SK-N-SH (cell line): ENCODE results near the gene OOSP2. TPM values are rescaled to one million over a fixed set of nuclear protein-coding genes. Genes with fewer than 3 reads are reported as not detected.

Source experiments
- CTCF ChIA-PET: fragments of 300-600, 350-600 bp; formaldehyde crosslinking; extraction: SDS; loops from one replicate; lab custom pipeline; 2021; lab: Yijun Ruan, JAX
- POLR2A ChIA-PET: fragments of 350-600 bp; sonication (Branson Sonifier 250); formaldehyde crosslinking; extraction: SDS; loops from one replicate; lab custom pipeline; 2020; ENCODE audit warnings: antibody characterized with exemption, inconsistent platforms; lab: Yijun Ruan, JAX
- DNase-seq: peaks from one replicate; pipeline ENCODE4 v3.0.0; 2012
- H2AFZ ChIP-seq: fragments of 200-600 bp; sonication (generic); 2 replicates; pipeline ENCODE4 v1.8.1; 2016; ENCODE audit warnings: antibody characterized with exemption, mild to moderate bottlenecking, low read depth
- H3F3A ChIP-seq: fragments of 200-600 bp; sonication (generic); replicated peaks from 2 replicates; pipeline ENCODE3; 2016; ENCODE audit warnings: antibody characterized with exemption, mild to moderate bottlenecking; ENCODE audit not compliant: insufficient read depth
- H3K27ac ChIP-seq, 2 experiments: fragments of 200-500 bp in 1 of 2; fragments of 200-600 bp in 1 of 2; sonication (Bioruptor generic) in 1 of 2; sonication (generic), shearing (Covaris generic) in 1 of 2; 2 replicates each; pipeline versions ENCODE4 v1.5.1 to v1.6.1; 2014 to 2016; ENCODE audit warnings: low read depth in 2 of 2, inconsistent platforms in 1 of 2, low read length in 1 of 2, mild to moderate bottlenecking in 1 of 2, mixed read lengths in 1 of 2
- H3K27me3 ChIP-seq: fragments of 200-600 bp; sonication (generic), shearing (Covaris generic); 2 replicates; pipeline ENCODE4 v1.6.1; 2016; ENCODE audit warnings: mixed run types; ENCODE audit not compliant: insufficient read depth
- H3K36me3 ChIP-seq, 2 experiments: fragments of 200-500 bp in 1 of 2; fragments of 200-600 bp in 1 of 2; sonication (Bioruptor generic) in 1 of 2; sonication (generic) in 1 of 2; replicated peaks in 1 of 2; 2 replicates each; pipeline versions ENCODE3 to v1.5.1; 2014 to 2016; ENCODE audit warnings: low read length in 1 of 2, mild to moderate bottlenecking in 1 of 2; ENCODE audit not compliant: insufficient read depth in 2 of 2, control insufficient read depth in 1 of 2
- H3K4me1 ChIP-seq, 2 experiments: fragments of 200-500 bp in 1 of 2; fragments of 200-600 bp in 1 of 2; sonication (Bioruptor generic) in 1 of 2; sonication (generic), shearing (Covaris generic) in 1 of 2; 2 replicates each; pipeline versions ENCODE4 v1.5.1 to v1.6.1; 2014 to 2016; ENCODE audit warnings: low read depth in 1 of 2, low read length in 1 of 2, mixed run types in 1 of 2; ENCODE audit not compliant: insufficient read depth in 2 of 2, control insufficient read depth in 1 of 2
- H3K4me2 ChIP-seq: fragments of 200-600 bp; sonication (generic), shearing (Covaris generic); 2 replicates; pipeline ENCODE4 v1.6.1; 2017; ENCODE audit warnings: mixed run types
- H3K4me3 ChIP-seq, 2 experiments: fragments of 200-500 bp in 1 of 2; fragments of 200-600 bp in 1 of 2; sonication (Bioruptor generic) in 1 of 2; sonication (generic), shearing (Covaris generic) in 1 of 2; 2 replicates each; pipeline versions ENCODE4 v1.5.1 to v1.8.1; 2014 to 2016; ENCODE audit warnings: low read depth in 2 of 2, inconsistent platforms in 1 of 2, low read length in 1 of 2, mild to moderate bottlenecking in 1 of 2, mixed read lengths in 1 of 2, moderate library complexity in 1 of 2
- H3K79me2 ChIP-seq: fragments of 200-600 bp; sonication (generic); 2 replicates; pipeline ENCODE4 v1.8.1; 2017; ENCODE audit warnings: mild to moderate bottlenecking; ENCODE audit not compliant: insufficient read depth
- H3K9ac ChIP-seq: fragments of 200-600 bp; sonication (generic); 2 replicates; pipeline ENCODE4 v1.6.1; 2017; ENCODE audit warnings: mixed run types
- H3K9me2 ChIP-seq: fragments of 200-600 bp; sonication (generic); 2 replicates; pipeline ENCODE4 v1.6.1; 2017; ENCODE audit warnings: mixed run types
- H3K9me3 ChIP-seq: fragments of 200-600 bp; sonication (generic); 2 replicates; pipeline ENCODE4 v1.6.1; 2017; ENCODE audit warnings: mixed run types, mild to moderate bottlenecking, moderate library complexity
- H4K20me1 ChIP-seq: fragments of 200-600 bp; sonication (generic); 2 replicates; pipeline ENCODE4 v1.6.1; 2017; ENCODE audit warnings: mild to moderate bottlenecking, mixed run types; ENCODE audit not compliant: insufficient read depth
- CHD2 ChIP-seq: fragments of 150-350 bp; IDR thresholded peaks from 2 replicates; pipeline ENCODE4 v1.6.1; 2018; ENCODE audit warnings: low read length; ENCODE audit not compliant: partially characterized antibody
- ELF1 ChIP-seq: IDR thresholded peaks from 2 replicates; pipeline ENCODE4 v1.4.0; 2012
- FOSL2 ChIP-seq: IDR thresholded peaks from 2 replicates; pipeline ENCODE4 v1.4.0; 2012; ENCODE audit warnings: low read depth, mild to moderate bottlenecking, moderate library complexity, borderline replicate concordance
- FOXM1 ChIP-seq: IDR thresholded peaks from 2 replicates; pipeline ENCODE4 v1.4.0; 2012; ENCODE audit warnings: low read depth, mild to moderate bottlenecking
- JUND ChIP-seq: IDR thresholded peaks from 2 replicates; pipeline ENCODE4 v1.4.0; 2012
- MEF2A ChIP-seq: IDR thresholded peaks from 2 replicates; pipeline ENCODE4 v1.4.0; 2012; ENCODE audit warnings: low read depth, borderline replicate concordance
- RAD21 ChIP-seq: IDR thresholded peaks from 2 replicates; pipeline ENCODE4 v1.6.1; 2012; ENCODE audit warnings: mild to moderate bottlenecking, low read length
- RCOR1 ChIP-seq: fragments of 150-350 bp; IDR thresholded peaks from 2 replicates; pipeline ENCODE4 v1.6.1; 2017; ENCODE audit warnings: antibody characterized with exemption, low read length
- REST ChIP-seq: IDR thresholded peaks from 2 replicates; pipeline ENCODE4 v1.6.1; 2012; ENCODE audit warnings: mild to moderate bottlenecking, low read depth, low read length, moderate library complexity
- SIN3A ChIP-seq: IDR thresholded peaks from 2 replicates; pipeline ENCODE4 v1.6.1; 2012; ENCODE audit warnings: low read depth, mild to moderate bottlenecking, low read length, moderate library complexity, borderline replicate concordance
- SMC3 ChIP-seq: IDR thresholded peaks from 2 replicates; pipeline ENCODE4 v1.6.1; 2012; ENCODE audit warnings: low read depth, low read length, improper control_type of control experiment
- TAF1 ChIP-seq: IDR thresholded peaks from 2 replicates; pipeline ENCODE4 v1.6.1; 2012; ENCODE audit warnings: low read depth, mild to moderate bottlenecking, low read length, moderate library complexity, borderline replicate concordance
- USF1 ChIP-seq: IDR thresholded peaks from 2 replicates; pipeline ENCODE4 v1.4.0; 2012; ENCODE audit warnings: low read depth, borderline replicate concordance
- WGBS: methylation state at CpG from one replicate; pipeline ENCODE4 v1.1.6; 2017; ENCODE audit warnings: low lambda C conversion rate; 5-methylcytosine and 5-hydroxymethylcytosine counted together
- polyA plus RNA-seq, 3 experiments: library from polyadenylated mRNA; depleted of rRNA; stranded (reverse); fragments of >200 nt; gene quantifications; 2 replicates each; pipeline ENCODE4 v1.2.3, GENCODE V29; 2012
- TF ChIP-seq, protein P1 (sequence below): IDR thresholded peaks from 2 replicates; pipeline ENCODE4 v1.4.0; 2012; ENCODE audit warnings: low read depth
- TF ChIP-seq, protein P2 (sequence below): fragments of 150-350 bp; IDR thresholded peaks from 2 replicates; pipeline ENCODE4 v1.6.1; 2017; ENCODE audit warnings: antibody characterized with exemption, low read length, low read depth, borderline replicate concordance
- TF ChIP-seq, protein P3 (sequence below): fragments of 200-600 bp; sonication (generic); IDR thresholded peaks from 2 replicates; pipeline ENCODE4 v1.6.1; 2017; ENCODE audit warnings: antibody characterized with exemption, mild to moderate bottlenecking, moderate library complexity

Gene OOSP2
- polyA plus RNA-seq, 1 of the 3 experiments (the other 2 are of a cell fraction) = not detected

GRCh38 chr11:60080535-60080934 lies 40.3 kb downstream of the OOSP2 start:
- H3K79me2 ChIP-seq = no peaks in the 10 kb centered on the region
- no peak overlapping the region for H3K4me2 ChIP-seq
- no peaks in the 10 kb centered on the region for H3K36me3 ChIP-seq
- 4% methylated on average over 3 of the region's 3 CpGs for WGBS
- no peak overlapping the region for H2AFZ ChIP-seq
- DNase-seq = no peak
- ChIA-PET CTCF (no interaction called here), POLR2A (no interaction called here)
- H4K20me1 ChIP-seq = no peaks in the 10 kb centered on the region; the same call in 1 of the 2 replicates
- no peak overlapping the region for H3K9ac ChIP-seq
- H3K4me1 ChIP-seq = no peaks in the 10 kb centered on the region
- H3K9me3 ChIP-seq = no peaks in the 10 kb centered on the region
- H3K9me2 ChIP-seq = no peaks in the 10 kb centered on the region
- no peak overlapping the region for H3K4me3 ChIP-seq
- H3K27me3 ChIP-seq = no peaks in the 10 kb centered on the region
- no peak overlapping the region for H3K27ac ChIP-seq
- no peak for TF ChIP-seq FOXM1
- no peak for TF ChIP-seq FOSL2
- no peak for TF ChIP-seq JUND
- TF ChIP-seq, protein P1, sequence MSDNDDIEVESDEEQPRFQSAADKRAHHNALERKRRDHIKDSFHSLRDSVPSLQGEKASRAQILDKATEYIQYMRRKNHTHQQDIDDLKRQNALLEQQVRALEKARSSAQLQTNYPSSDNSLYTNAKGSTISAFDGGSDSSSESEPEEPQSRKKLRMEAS = no peak
- TF ChIP-seq SIN3A = no peak
- no peak for TF ChIP-seq SMC3
- TF ChIP-seq, protein P2, sequence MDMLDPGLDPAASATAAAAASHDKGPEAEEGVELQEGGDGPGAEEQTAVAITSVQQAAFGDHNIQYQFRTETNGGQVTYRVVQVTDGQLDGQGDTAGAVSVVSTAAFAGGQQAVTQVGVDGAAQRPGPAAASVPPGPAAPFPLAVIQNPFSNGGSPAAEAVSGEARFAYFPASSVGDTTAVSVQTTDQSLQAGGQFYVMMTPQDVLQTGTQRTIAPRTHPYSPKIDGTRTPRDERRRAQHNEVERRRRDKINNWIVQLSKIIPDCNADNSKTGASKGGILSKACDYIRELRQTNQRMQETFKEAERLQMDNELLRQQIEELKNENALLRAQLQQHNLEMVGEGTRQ = no peak
- no peak for TF ChIP-seq USF1
- no peak for TF ChIP-seq TAF1
- no peak for TF ChIP-seq ELF1
- TF ChIP-seq, protein P3, sequence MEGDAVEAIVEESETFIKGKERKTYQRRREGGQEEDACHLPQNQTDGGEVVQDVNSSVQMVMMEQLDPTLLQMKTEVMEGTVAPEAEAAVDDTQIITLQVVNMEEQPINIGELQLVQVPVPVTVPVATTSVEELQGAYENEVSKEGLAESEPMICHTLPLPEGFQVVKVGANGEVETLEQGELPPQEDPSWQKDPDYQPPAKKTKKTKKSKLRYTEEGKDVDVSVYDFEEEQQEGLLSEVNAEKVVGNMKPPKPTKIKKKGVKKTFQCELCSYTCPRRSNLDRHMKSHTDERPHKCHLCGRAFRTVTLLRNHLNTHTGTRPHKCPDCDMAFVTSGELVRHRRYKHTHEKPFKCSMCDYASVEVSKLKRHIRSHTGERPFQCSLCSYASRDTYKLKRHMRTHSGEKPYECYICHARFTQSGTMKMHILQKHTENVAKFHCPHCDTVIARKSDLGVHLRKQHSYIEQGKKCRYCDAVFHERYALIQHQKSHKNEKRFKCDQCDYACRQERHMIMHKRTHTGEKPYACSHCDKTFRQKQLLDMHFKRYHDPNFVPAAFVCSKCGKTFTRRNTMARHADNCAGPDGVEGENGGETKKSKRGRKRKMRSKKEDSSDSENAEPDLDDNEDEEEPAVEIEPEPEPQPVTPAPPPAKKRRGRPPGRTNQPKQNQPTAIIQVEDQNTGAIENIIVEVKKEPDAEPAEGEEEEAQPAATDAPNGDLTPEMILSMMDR = no peak
- TF ChIP-seq CHD2 = no peak
- no peak for TF ChIP-seq MEF2A
- no peak for TF ChIP-seq REST
- TF ChIP-seq RCOR1 = no peak
- TF ChIP-seq RAD21 = no peak
- H3F3A ChIP-seq = no peaks in the 10 kb centered on the region
